A673 (cell line): Measurements from ENCODE around the gene PIGU.

Source experiments
- CTCF ChIP-seq: fragments of 300-800, 200-600 bp; sonication (generic); conservative IDR thresholded peaks from 2 replicates; pipeline ENCODE4 v1.5.1; 2017; ENCODE audit warnings: low read depth, mild to moderate bottlenecking, antibody characterized with exemption, low read length, moderate library complexity, mixed read lengths
- EZH2 ChIP-seq: fragments of 200-600 bp; sonication (generic); IDR thresholded peaks from 2 replicates; pipeline ENCODE4 v1.6.1; 2017; ENCODE audit warnings: borderline replicate concordance, low read depth, mild to moderate bottlenecking, mixed read lengths, antibody characterized with exemption, low read length; ENCODE audit not compliant: poor library complexity, severe bottlenecking

GRCh38 chr20:34705397-34706301, 28.8 kb upstream of the PIGU start:
- TF ChIP-seq CTCF (no peak), EZH2 (no peak)
